H7 (cell line): Measurements from ENCODE around the gene FAXC. TPM values are rescaled to one million over a fixed set of nuclear protein-coding genes. Genes with fewer than 3 reads are reported as not detected.
A peak's percentile ranks its signal among the peaks of the same experiment; 100 is the strongest.
"Not testable (repeated sequence)": the region's sequence is repeated elsewhere in the genome, so short reads cannot be mapped to it uniquely, and the experiment has no call there.

ENCODE experiments used
- DNase-seq: peaks from one replicate; pipeline ENCODE4 v3.0.0; 2012
- H3K27me3 ChIP-seq: 2 replicates; pipeline ENCODE4 v1.6.0; 2011; ENCODE audit warnings: mild to moderate bottlenecking, low read length; ENCODE audit not compliant: control insufficient read depth, insufficient read depth
- H3K36me3 ChIP-seq: replicated peaks from 2 replicates; pipeline ENCODE4 v1.5.1; 2011; ENCODE audit warnings: low read length; ENCODE audit not compliant: control insufficient read depth, insufficient read depth
- H3K4me3 ChIP-seq: 2 replicates; pipeline ENCODE4 v1.5.1; 2011; ENCODE audit warnings: low read depth, mild to moderate bottlenecking, control low read depth, low read length, moderate library complexity; ENCODE audit not compliant: insufficient read depth
- total RNA-seq: library from RNA; depleted of rRNA; stranded (reverse); fragments of >200 nt; shearing (Covaris generic); gene quantifications from 2 replicates; pipeline ENCODE4 v1.2.3, GENCODE V29; 2014

The FAXC gene
- total RNA-seq, 1 experiment from 2014 or later = 7.4 TPM

- no peak for DNase-seq
- peaks cover 4% of the 10 kb centered on the region; the same call in 1 of the 2 replicates for H3K27me3 ChIP-seq
- no peaks in the 10 kb centered on the region for H3K36me3 ChIP-seq
Observed at GRCh38 chr6:99353126-99353525, 3.7 kb upstream of the FAXC start.

DNA sequence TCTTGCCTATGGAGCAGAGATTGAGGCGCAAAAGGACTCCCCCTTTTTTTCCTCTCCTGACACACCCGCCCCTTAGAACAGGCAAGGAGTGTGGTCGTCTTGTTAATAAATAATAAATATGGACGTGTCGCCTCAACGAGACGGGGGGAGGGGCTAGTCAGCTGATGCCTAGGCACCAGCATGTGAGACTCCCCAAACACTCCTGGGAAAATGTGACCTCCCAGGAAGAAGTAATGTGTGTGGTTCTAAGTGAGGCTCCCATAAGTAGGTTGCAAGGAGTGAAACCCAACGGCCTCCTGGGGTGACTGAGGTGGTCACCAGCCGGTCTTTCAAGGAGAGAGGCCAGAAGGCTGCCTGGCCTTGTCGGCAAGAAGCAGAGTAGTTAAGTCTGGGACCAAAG lies 1.1 kb upstream of the FAXC start:
- DNase-seq = peak; percentile 20

More at GRCh38 chr6:99353126-99353525, 3.7 kb upstream of the FAXC start:
- no peak overlapping the region for H3K4me3 ChIP-seq

DNA sequence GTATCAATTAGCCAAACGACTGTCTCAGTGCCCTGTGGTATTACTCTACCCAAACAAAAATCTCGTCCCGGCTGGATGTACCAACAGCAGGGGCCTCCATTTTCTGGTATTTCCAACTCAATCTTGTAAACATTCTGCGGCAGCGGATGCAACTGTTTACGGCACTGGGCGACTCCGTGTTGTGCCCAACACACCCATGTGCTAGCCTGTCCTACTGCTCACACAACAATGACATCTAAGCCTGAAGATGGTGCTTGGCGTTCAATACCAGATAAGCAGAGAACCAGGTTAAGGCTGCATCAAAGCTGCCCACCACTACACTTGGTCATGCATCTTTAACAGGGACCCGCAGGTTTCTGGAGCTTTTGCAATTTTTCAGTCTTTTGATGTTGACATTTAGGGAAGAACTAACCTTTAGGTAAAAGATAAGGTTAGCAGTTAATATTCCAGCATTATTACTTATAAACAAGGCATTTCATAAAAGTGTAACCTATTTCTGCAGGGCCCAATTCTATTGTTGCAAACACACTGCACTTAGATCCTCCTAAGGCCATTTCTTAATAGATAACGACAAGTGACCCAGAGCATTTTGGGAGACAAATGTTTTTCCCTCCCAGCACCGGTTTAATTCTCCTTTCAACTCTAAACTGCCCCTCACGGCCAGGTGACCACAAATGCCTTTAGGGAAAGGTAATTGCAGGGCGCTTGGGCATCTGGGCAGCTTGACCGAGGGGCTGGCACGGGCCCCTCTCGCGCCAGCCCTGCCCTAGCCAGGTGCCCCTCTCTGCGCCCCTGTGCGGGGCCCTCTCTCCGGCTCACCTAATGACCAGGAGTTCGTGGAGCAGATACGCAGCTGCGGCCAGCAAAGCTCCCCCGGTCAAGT lies 945 bp downstream of the FAXC start:
- H3K27me3 ChIP-seq = peaks cover 4% of the 10 kb centered on the region; the same call in 1 of the 2 replicates
- no peaks in the 10 kb centered on the region for H3K36me3 ChIP-seq
- H3K4me3 ChIP-seq = peak overlapping the region; percentile 69
- peak; percentile 8 for DNase-seq

More for the DNA sequence above, 1.1 kb upstream of the FAXC start:
- Histone ChIP-seq H3K4me3 (0 out of 2 replicates have a peak overlapping the region, but pooled peaks have one; percentile 1), H3K27me3 (peaks cover 4% of the 10 kb centered on the region; the same call in 1 of the 2 replicates), H3K36me3 (no peaks in the 10 kb centered on the region)

- DNase-seq = peak; percentile 13
- H3K4me3 ChIP-seq = no peak overlapping the region
Observed at GRCh38 chr6:99347804-99348203, 1.7 kb downstream of the FAXC start.

GRCh38 chr6:99346595-99346994 lies 2.9 kb downstream of the FAXC start:
- no peaks in the 10 kb centered on the region for H3K36me3 ChIP-seq
- DNase-seq = no peak
- H3K4me3 ChIP-seq = no peak overlapping the region
- H3K27me3 ChIP-seq = peaks cover 4% of the 10 kb centered on the region; the same call in 1 of the 2 replicates

More at GRCh38 chr6:99347804-99348203, 1.7 kb downstream of the FAXC start:
- Histone ChIP-seq H3K36me3 (no peaks in the 10 kb centered on the region), H3K27me3 (peaks cover 4% of the 10 kb centered on the region; the same call in 1 of the 2 replicates)

DNA sequence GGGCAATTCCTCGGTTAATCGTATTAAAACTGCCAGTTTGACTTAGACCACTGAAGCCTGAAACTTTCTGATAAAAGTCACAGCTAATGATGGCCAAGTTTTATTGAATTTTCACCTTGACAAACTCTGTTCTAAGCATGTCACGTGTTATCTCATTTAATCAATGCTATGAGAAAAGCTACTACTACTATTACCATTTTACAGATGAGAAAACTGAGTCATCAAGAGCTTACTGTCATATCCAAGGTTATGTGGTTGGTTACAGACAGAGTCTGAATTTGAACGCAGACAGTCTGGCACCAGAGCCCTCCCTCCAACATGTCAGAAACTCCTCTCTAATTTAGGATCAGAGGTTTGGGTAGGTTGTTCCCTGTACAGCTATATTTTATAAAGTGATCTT lies 4.3 kb downstream of the FAXC start:
- Histone ChIP-seq H3K4me3 (no peak overlapping the region), H3K27me3 (no peaks in the 10 kb centered on the region; the same call in 1 of the 2 replicates), H3K36me3 (no peaks in the 10 kb centered on the region)
- no peak for DNase-seq

GRCh38 chr6:99344289-99344688 lies 5.2 kb downstream of the FAXC start:
- DNase-seq = peak; percentile 33
- H3K27me3 ChIP-seq = no peaks in the 10 kb centered on the region; the same call in 1 of the 2 replicates
- H3K36me3 ChIP-seq = no peaks in the 10 kb centered on the region
- H3K4me3 ChIP-seq = no peak overlapping the region

- H3K36me3 ChIP-seq = no peaks in the 10 kb centered on the region
- H3K27me3 ChIP-seq = no peaks in the 10 kb centered on the region
- no peak overlapping the region for H3K4me3 ChIP-seq
- no peak for DNase-seq
Observed at GRCh38 chr6:99341862-99342455, 7.5 kb downstream of the FAXC start.

- no peaks in the 10 kb centered on the region for H3K36me3 ChIP-seq
- H3K27me3 ChIP-seq = no peaks in the 10 kb centered on the region
- H3K4me3 ChIP-seq = no peak overlapping the region
- DNase-seq = no peak
Observed at GRCh38 chr6:99338188-99338587, 11.3 kb downstream of the FAXC start.

DNA sequence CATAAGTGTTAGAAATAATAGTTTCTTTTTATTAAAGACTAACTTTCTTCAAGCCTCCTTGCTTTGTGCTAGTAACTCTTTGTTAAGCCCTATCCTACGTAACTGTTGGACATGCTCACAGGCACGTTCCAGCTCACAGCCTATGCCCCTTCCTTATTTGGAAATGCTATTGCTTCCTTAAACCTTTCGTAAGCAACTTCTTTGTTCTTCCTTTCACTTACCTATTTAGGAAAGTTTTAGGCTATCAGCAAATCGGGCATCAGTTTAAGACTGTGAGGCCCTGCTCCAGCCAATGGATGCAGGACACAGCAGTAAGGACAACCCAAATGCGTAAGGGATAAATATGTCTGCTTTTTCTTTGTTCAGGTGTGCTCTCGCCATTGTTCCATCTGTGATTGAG lies 14.2 kb downstream of the FAXC start:
- DNase-seq, H3K4me3 ChIP-seq, H3K36me3 ChIP-seq, H3K27me3 ChIP-seq: not testable (repeated sequence)

- Histone ChIP-seq H3K4me3 (no peak overlapping the region), H3K36me3 (no peaks in the 10 kb centered on the region), H3K27me3 (no peaks in the 10 kb centered on the region)
- DNase-seq = peak; percentile 25
Observed at GRCh38 chr6:99334526-99335127, 14.8 kb downstream of the FAXC start.

GRCh38 chr6:99333068-99333467 lies 16.4 kb downstream of the FAXC start:
- Histone ChIP-seq H3K27me3 (no peaks in the 10 kb centered on the region), H3K36me3 (no peaks in the 10 kb centered on the region), H3K4me3 (no peak overlapping the region)
- no peak for DNase-seq

DNA sequence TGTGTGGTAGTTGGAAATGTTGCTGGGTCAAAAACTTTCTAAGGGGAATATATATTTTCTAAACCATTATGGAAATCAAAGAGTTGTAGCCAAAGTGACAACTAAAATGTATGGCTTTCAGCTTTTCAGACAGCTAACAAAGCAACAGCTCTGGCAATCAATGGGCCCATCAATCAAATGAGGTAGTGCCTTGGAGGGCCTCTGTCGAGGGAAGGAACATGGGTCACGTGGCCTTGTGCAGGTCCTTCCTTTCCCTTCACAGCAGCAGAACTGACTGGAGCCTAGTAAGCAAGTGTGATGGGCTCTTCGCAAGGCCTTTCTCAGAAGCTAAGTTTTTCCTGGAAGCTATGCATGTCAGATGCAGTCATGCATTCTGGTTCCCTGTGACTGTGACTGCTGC lies 17.9 kb downstream of the FAXC start:
- H3K4me3 ChIP-seq = no peak overlapping the region
- H3K27me3 ChIP-seq = no peaks in the 10 kb centered on the region
- DNase-seq = no peak
- H3K36me3 ChIP-seq = no peaks in the 10 kb centered on the region

- peak; percentile 41 for DNase-seq
Observed at GRCh38 chr6:99330159-99330558, 19.3 kb downstream of the FAXC start.

More at GRCh38 chr6:99330159-99330558, 19.3 kb downstream of the FAXC start:
- 0 out of 2 replicates have a peak, but pooled peaks cover 1% of the 10 kb centered on the region for H3K36me3 ChIP-seq
- no peaks in the 10 kb centered on the region for H3K27me3 ChIP-seq
- no peak overlapping the region for H3K4me3 ChIP-seq
